Adrenal gland (tissue), 12 donors: ENCODE measurements around the gene RHOH. TPM values are rescaled to one million over a fixed set of nuclear protein-coding genes. Genes with fewer than 3 reads are reported as not detected.
"Not testable (repeated sequence)": the region's sequence is repeated elsewhere in the genome, so short reads cannot be mapped to it uniquely, and the experiment has no call there.

Experiments used
- DNase-seq, 7 donors: peaks; one replicate each; pipeline ENCODE4 v3.0.0-alpha.2; 2019 to 2020
- H3K27ac ChIP-seq, 5 donors: fragments of 200-600 bp; sonication (generic) in 4 of 5; 1 replicate in 3 of 5; 2 replicates in 2 of 5; pipeline versions ENCODE4 v1.5.1 to v1.8.0; 2016 to 2020; ENCODE audit warnings: mild to moderate bottlenecking in 1 of 5
- H3K27me3 ChIP-seq: fragments of 200-600 bp; 2 replicates; pipeline ENCODE4 v1.8.0; 2021
- H3K36me3 ChIP-seq, 2 donors: fragments of 200-600 bp; replicated peaks in 1 of 2; 1 replicate in 1 of 2; 2 replicates in 1 of 2; pipeline versions ENCODE4 v1.5.1 to v1.8.0; 2018 to 2022
- H3K4me1 ChIP-seq, 2 donors: fragments of 200-600 bp; replicated peaks in 1 of 2; 1 replicate in 1 of 2; 2 replicates in 1 of 2; pipeline versions ENCODE4 v1.5.1 to v1.8.0; 2018 to 2021
- H3K4me3 ChIP-seq, 4 donors: fragments of 200-600 bp; sonication (generic) in 3 of 4; one replicate each; pipeline ENCODE4 v1.5.1; 2016 to 2018
- H3K9me3 ChIP-seq, 3 donors: fragments of 200-600 bp; sonication (generic) in 1 of 3; replicated peaks in 1 of 3; 1 replicate in 2 of 3; 2 replicates in 1 of 3; pipeline versions ENCODE4 v1.5.1 to v1.8.0; 2016 to 2021
- CTCF ChIP-seq, 6 experiments: fragments of 450-650 bp in 4 of 6; fragments of 200-600 bp in 2 of 6; sonication (generic) in 1 of 6; IDR thresholded peaks; 1 replicate in 5 of 6; 2 replicates in 1 of 6; pipeline versions ENCODE4 v1.5.1 to v1.8.0; 2016 to 2021; ENCODE audit warnings: antibody characterized with exemption in 6 of 6, mild to moderate bottlenecking in 2 of 6, moderate library complexity in 1 of 6
- POLR2A ChIP-seq, 2 donors: fragments of 450-650 bp; IDR thresholded peaks; one replicate each; pipeline ENCODE4 v1.6.1; 2017; ENCODE audit warnings: antibody characterized with exemption in 2 of 2, mild to moderate bottlenecking in 2 of 2, moderate library complexity in 1 of 2
- WGBS, 4 donors: extraction: QIAGEN DNeasy Blood & Tissue Kit in 2 of 4; methylation state at CpG; one replicate each; pipeline versions ENCODE4 v1.1.5 to v1.1.7; 2013 to 2017; 5-methylcytosine and 5-hydroxymethylcytosine counted together
- intact Hi-C, 2 donors: fragments of 100-400 bp; cut with DNase I; formaldehyde crosslinking; loops; one replicate each; pipeline versions ENCODE4 v1.14.1 to v1.15.0; 2022 to 2023
- polyA plus RNA-seq, 3 donors: library from polyadenylated mRNA; stranded (reverse); fragments of 200-250 nt in 2 of 3; fragments of 350-450 nt in 1 of 3; fragmentation: Illumina TruSeq in 1 of 3; extraction: RNeasy Lipid Tissue Mini Kit (QIAGEN cat#74804) in 1 of 3; gene quantifications; one replicate each; pipeline ENCODE4 v1.2.3, GENCODE V29; 2013 to 2014
- total RNA-seq, 9 donors: library from RNA; depleted of rRNA in 4 of 9; stranded (reverse); fragments of >200 nt in 4 of 9; fragments of 120-200 nt in 1 of 9; fragmentation: NEBNext Ultra II Directional in 1 of 9; extraction: Animal tissue kit (Norgen Biotek cat#: 25700) in 1 of 9; gene quantifications; one replicate each; pipeline versions ENCODE4 v1.1.0 to v1.2.4, GENCODE V29; 2013 to 2023
- donor health status: healthy with polysubstance abuse.
- donor health status: Bipolar disorder and iron deficiency.
- donor health status: DM: yes; HTN: yes; CAD: no.
- donor health status: DM: no; HTN: no; CAD: no.
- donor health status: DM: no; HTN: no; CAD: no.
- donor health status: DM: yes; HTN: yes; CAD: no.

Gene RHOH
- total and polyA plus RNA-seq, 12 donors: 0.33 to 3.4 (median 0.96) TPM; not detected in 1

- intact Hi-C loops: no loop called here
- DNase-seq: no peak
- 76 to 84% (median 78%) methylated on average over 3 of the region's 3 CpGs for WGBS, 4 donors
- no peaks in the 10 kb centered on the region for H3K27me3 ChIP-seq
- H3K4me1 ChIP-seq: no peaks in the 10 kb centered on the region
- TF ChIP-seq CTCF (IDR thresholded peaks at IDR 0.05) (no peak), POLR2A (IDR thresholded peaks at IDR 0.05) (no peak)
- no peak overlapping the region for H3K27ac ChIP-seq
- H3K36me3 ChIP-seq: no peaks in the 10 kb centered on the region
- H3K4me3 ChIP-seq: no peak overlapping the region
- H3K9me3 ChIP-seq: no peaks in the 10 kb centered on the region
Observed at GRCh38 chr4:40281099-40281498, 84.3 kb downstream of the RHOH start.

- no peak for TF ChIP-seq CTCF (IDR thresholded peaks at IDR 0.05)
- TF ChIP-seq POLR2A (IDR thresholded peaks at IDR 0.05): no peak
- H3K36me3 ChIP-seq: no peaks in the 10 kb centered on the region
- intact Hi-C loops: no loop called here
- no peaks in the 10 kb centered on the region for H3K9me3 ChIP-seq
- WGBS, 4 donors: 68 to 79% (median 78%) methylated on average over 5 of the region's 5 CpGs
- no peaks in the 10 kb centered on the region for H3K4me1 ChIP-seq
- no peak for DNase-seq
- H3K27me3 ChIP-seq: no peaks in the 10 kb centered on the region
- H3K27ac ChIP-seq: no peak overlapping the region
- H3K4me3 ChIP-seq: no peak overlapping the region
Observed at GRCh38 chr4:40281913-40282312, 85.1 kb downstream of the RHOH start.

- H3K27me3 ChIP-seq, H3K4me1 ChIP-seq, H3K36me3 ChIP-seq, H3K9me3 ChIP-seq, DNase-seq, intact Hi-C loops, H3K4me3 ChIP-seq, H3K27ac ChIP-seq: not testable (repeated sequence)
- 84 to 94% (median 92%) methylated on average over 6 to 7 of the region's 7 CpGs for WGBS, 4 donors
Observed at GRCh38 chr4:40282857-40283256, 86.0 kb downstream of the RHOH start.

- H3K9me3 ChIP-seq: no peaks in the 10 kb centered on the region
- TF ChIP-seq CTCF (IDR thresholded peaks at IDR 0.05) (no peak), POLR2A (IDR thresholded peaks at IDR 0.05) (no peak)
- DNase-seq: no peak
- no peak overlapping the region for H3K27ac ChIP-seq
- no peaks in the 10 kb centered on the region for H3K36me3 ChIP-seq
- no peaks in the 10 kb centered on the region for H3K27me3 ChIP-seq
- intact Hi-C loops: no loop called here
- H3K4me3 ChIP-seq: no peak overlapping the region
- 81 to 88% (median 84%) methylated on average over 10 of the region's 10 CpGs for WGBS, 4 donors
- H3K4me1 ChIP-seq: no peaks in the 10 kb centered on the region
Observed at GRCh38 chr4:40283413-40283812, 86.6 kb downstream of the RHOH start.

- H3K4me3 ChIP-seq: no peak overlapping the region
- 78 to 87% (median 84%) methylated on average over 7 to 10 of the region's 10 CpGs for WGBS, 4 donors
- no peaks in the 10 kb centered on the region for H3K36me3 ChIP-seq
- no peaks in the 10 kb centered on the region for H3K9me3 ChIP-seq
- TF ChIP-seq POLR2A (IDR thresholded peaks at IDR 0.05) (no peak), CTCF (IDR thresholded peaks at IDR 0.05) (no peak)
- intact Hi-C loops: no loop called here
- H3K4me1 ChIP-seq: no peaks in the 10 kb centered on the region
- DNase-seq: no peak
- H3K27ac ChIP-seq: no peak overlapping the region
- no peaks in the 10 kb centered on the region for H3K27me3 ChIP-seq
Observed at GRCh38 chr4:40283968-40284367, 87.1 kb downstream of the RHOH start.
